NK-92 (cell line): ENCODE results near the gene SECTM1.
"Not testable (repeated sequence)": the region's sequence is repeated elsewhere in the genome, so short reads cannot be mapped to it uniquely, and the experiment has no call there.

Source experiments
- DNase-seq: peaks from one replicate; lab custom pipeline; 2025; ENCODE audit not compliant: unreplicated experiment; lab: John Stamatoyannopoulos, UW

Gene SECTM1

GRCh38 chr17:82370471-82371332, 37.1 kb upstream of the SECTM1 start:
- DNase-seq: no peak

GRCh38 chr17:82369211-82369610, 35.6 kb upstream of the SECTM1 start:
- DNase-seq: no peak

- no peak for DNase-seq
Measured at GRCh38 chr17:82367724-82368524, 34.4 kb upstream of the SECTM1 start.

- DNase-seq: no peak
Measured at GRCh38 chr17:82366749-82367148, 33.2 kb upstream of the SECTM1 start.

GRCh38 chr17:82365606-82366295, 32.2 kb upstream of the SECTM1 start:
- DNase-seq: no peak

GRCh38 chr17:82361885-82362633, 28.5 kb upstream of the SECTM1 start:
- DNase-seq: no peak

- not testable (repeated sequence) for DNase-seq
Measured at GRCh38 chr17:82359451-82360074, 26.0 kb upstream of the SECTM1 start.

- DNase-seq: no peak
Measured at GRCh38 chr17:82358465-82359350, 25.1 kb upstream of the SECTM1 start, which contains the start of gene TEX19. Gene TEX19, plus strand, starts transcription at chr17:82359247. Its CDS starts 2,904 bp downstream, at chr17:82362151.

GRCh38 chr17:82357394-82357793, 23.8 kb upstream of the SECTM1 start:
- no peak for DNase-seq

GRCh38 chr17:82356845-82357355, 23.3 kb upstream of the SECTM1 start:
- DNase-seq: no peak

GRCh38 chr17:82355770-82356427, 22.3 kb upstream of the SECTM1 start:
- no peak for DNase-seq

GRCh38 chr17:82354804-82355308, 21.3 kb upstream of the SECTM1 start:
- no peak for DNase-seq

GRCh38 chr17:82353484-82353883, 19.9 kb upstream of the SECTM1 start:
- DNase-seq: no peak

GRCh38 chr17:82351713-82352488, 18.3 kb upstream of the SECTM1 start:
- DNase-seq: no peak

- DNase-seq: no peak
Measured at GRCh38 chr17:82351254-82351712, 17.7 kb upstream of the SECTM1 start.

GRCh38 chr17:82350182-82351030, 16.8 kb upstream of the SECTM1 start:
- no peak for DNase-seq
